Stomach (tissue), 4 donors: ENCODE data around the gene SEZ6L.

Experiments
- CTCF ChIP-seq, 7 experiments: fragments of 450-650 bp in 4 of 7; fragments of 200-600 bp in 3 of 7; sonication (generic) in 3 of 7; IDR thresholded peaks; one replicate each; pipeline ENCODE4 v1.5.1; 2016 to 2019; ENCODE audit warnings: antibody characterized with exemption in 7 of 7, control low read depth in 2 of 7, mild to moderate bottlenecking in 1 of 7
- EP300 ChIP-seq: sonication (generic); formaldehyde crosslinking; IDR thresholded peaks from one replicate; pipeline ENCODE4 v1.6.1; 2017; ENCODE audit warnings: antibody characterized with exemption
- POLR2A ChIP-seq, 4 donors: fragments of 450-650 bp; IDR thresholded peaks; one replicate each; pipeline ENCODE4 v1.6.1; 2016; ENCODE audit warnings: antibody characterized with exemption in 4 of 4, control low read depth in 2 of 4, mild to moderate bottlenecking in 1 of 4, moderate library complexity in 1 of 4

- no peak for TF ChIP-seq CTCF (IDR thresholded peaks at IDR 0.05)
- TF ChIP-seq POLR2A (IDR thresholded peaks at IDR 0.05) = no peak
- TF ChIP-seq EP300 = no peak
Measured at GRCh38 chr22:26416670-26417276, 247.5 kb downstream of the SEZ6L start.
